ENCODE data around the gene TET1.
"Not testable (repeated sequence)": the region's sequence is repeated elsewhere in the genome, so short reads cannot be mapped to it uniquely, and the experiment has no call there.

Gene TET1

GRCh38 chr10:68613974-68614373 is 53.8 kb downstream of the TET1 start:
- DNase-seq = not testable (repeated sequence)

GRCh38 chr10:68617691-68618090 is 57.6 kb downstream of the TET1 start:
- not testable (repeated sequence) for DNase-seq

- DNase-seq = no peak
Measured at GRCh38 chr10:68618234-68618633, 58.1 kb downstream of the TET1 start.

- DNase-seq = no peak
Measured at GRCh38 chr10:68619595-68619994, 59.5 kb downstream of the TET1 start.

GRCh38 chr10:68625316-68625921 is 65.3 kb downstream of the TET1 start:
- no peak for DNase-seq

- no peak for DNase-seq
Measured at GRCh38 chr10:68628576-68629127, 68.5 kb downstream of the TET1 start.

GRCh38 chr10:68632271-68632560 is 72.1 kb downstream of the TET1 start:
- not testable (repeated sequence) for DNase-seq

GRCh38 chr10:68633281-68633680 is 73.1 kb downstream of the TET1 start:
- no peak for DNase-seq

GRCh38 chr10:68633816-68634466 is 73.8 kb downstream of the TET1 start:
- no peak for DNase-seq

- DNase-seq = no peak
Measured at GRCh38 chr10:68636335-68636734, 76.2 kb downstream of the TET1 start.

GRCh38 chr10:68643550-68643949 is 83.4 kb downstream of the TET1 start:
- not testable (repeated sequence) for DNase-seq

- no peak for DNase-seq
Measured at GRCh38 chr10:68647672-68648341, 87.7 kb downstream of the TET1 start.

- DNase-seq = no peak
Measured at GRCh38 chr10:68655620-68656126, 95.5 kb downstream of the TET1 start.

- DNase-seq = no peak
Measured at GRCh38 chr10:68665841-68666240, 105.7 kb downstream of the TET1 start.

- no peak for DNase-seq
Measured at GRCh38 chr10:68666280-68666760, 106.2 kb downstream of the TET1 start.

GRCh38 chr10:68668231-68668630 is 108.1 kb downstream of the TET1 start:
- DNase-seq = no peak

GRCh38 chr10:68668972-68669371 is 108.8 kb downstream of the TET1 start:
- DNase-seq = no peak

- DNase-seq = no peak
Measured at GRCh38 chr10:68684413-68684812, 124.3 kb downstream of the TET1 start.

- DNase-seq = no peak
Measured at GRCh38 chr10:68696018-68696417, 135.9 kb downstream of the TET1 start.

GRCh38 chr10:68697106-68697505 is 137.0 kb downstream of the TET1 start:
- no peak for DNase-seq

GRCh38 chr10:68700197-68700596 is 140.1 kb downstream of the TET1 start:
- no peak for DNase-seq

GRCh38 chr10:68705548-68705947 is 145.4 kb downstream of the TET1 start:
- DNase-seq = no peak

- not testable (repeated sequence) for DNase-seq
Measured at GRCh38 chr10:68708987-68709386, 148.8 kb downstream of the TET1 start.

GRCh38 chr10:68713065-68713464 is 152.9 kb downstream of the TET1 start:
- not testable (repeated sequence) for DNase-seq
